Ovary (tissue), 3 donors: ENCODE results near the gene GABBR2.

Source experiments
- CTCF ChIP-seq, 3 donors: fragments of 450-650 bp in 2 of 3; fragments of 200-600 bp in 1 of 3; IDR thresholded peaks; one replicate each; pipeline versions ENCODE4 v1.5.1 to v1.8.0; 2016 to 2022; ENCODE audit warnings: antibody characterized with exemption in 3 of 3, mild to moderate bottlenecking in 1 of 3
- POLR2A ChIP-seq: fragments of 450-650 bp; IDR thresholded peaks from one replicate; pipeline ENCODE4 v1.6.1; 2017; ENCODE audit warnings: antibody characterized with exemption, mild to moderate bottlenecking, moderate library complexity
- donor health status: DM: no; HTN: no; CAD: no.

GRCh38 chr9:98399950-98400683 is 308.6 kb downstream of the GABBR2 start:
- TF ChIP-seq CTCF (IDR thresholded peaks at IDR 0.05) (no peak), POLR2A (no peak)
